ENCODE results near the gene MAP2K2.

The MAP2K2 gene

GRCh38 chr19:4089400-4089908, 34.5 kb downstream of the MAP2K2 start:
- Histone ChIP-seq H3K9me3 (ENCODE audit: insufficient read depth, low read depth, low read length) (no peaks in the 10 kb centered on the region), H3K9me2 (replicated peaks; ENCODE audit: low read depth, low read length) (no peaks in the 10 kb centered on the region), H3K79me2 (ENCODE audit: insufficient read depth, low read length) (peaks cover 9% of the 10 kb centered on the region; the same call in 1 of the 2 replicates), H3K9ac (ENCODE audit: low read depth, low read length, poor library complexity, severe bottlenecking) (peak overlapping the region; percentile 73), H3F3A (ENCODE audit: low read depth) (peaks cover 4% of the 10 kb centered on the region; the same call in 1 of the 2 replicates), H4K20me1 (ENCODE audit: insufficient read depth, low read length, poor library complexity, severe bottlenecking) (no peaks in the 10 kb centered on the region), H3K4me3 (ENCODE audit: low read length, poor library complexity, severe bottlenecking) (peak overlapping the region; percentile 74), H3K36me3 (ENCODE audit: insufficient read depth, low read length) (no peaks in the 10 kb centered on the region), H3K27me3 (ENCODE audit: insufficient read depth, low read length, poor library complexity, severe bottlenecking) (no peaks in the 10 kb centered on the region), H3K4me2 (ENCODE audit: low read depth, low read length, poor library complexity, severe bottlenecking) (peak overlapping the region; percentile 79), H3K4me1 (ENCODE audit: insufficient read depth, low read length, poor library complexity, severe bottlenecking) (peaks cover 18% of the 10 kb centered on the region), H2AFZ (ENCODE audit: low read length) (0 out of 2 replicates have a peak overlapping the region, but pooled peaks have one; percentile 34)
- TF ChIP-seq CTCF (conservative IDR thresholded peaks at IDR 0.05; ENCODE audit: low read length) (no peak), EZH2phosphoT487 (IDR thresholded peaks at IDR 0.05; ENCODE audit: borderline replicate concordance) (no peak)

- H2AFZ ChIP-seq (ENCODE audit: low read length) = 0 out of 2 replicates have a peak overlapping the region, but pooled peaks have one; percentile 34
- H3K9ac ChIP-seq (ENCODE audit: low read depth, low read length, poor library complexity, severe bottlenecking) = peak overlapping the region; percentile 73
- no peaks in the 10 kb centered on the region for H3K9me2 ChIP-seq (replicated peaks; ENCODE audit: low read depth, low read length)
Measured at GRCh38 chr19:4088975-4089374, 34.9 kb downstream of the MAP2K2 start.

GRCh38 chr19:4087787-4088679, 35.9 kb downstream of the MAP2K2 start:
- Histone ChIP-seq H3K9me2 (replicated peaks; ENCODE audit: low read depth, low read length) (no peaks in the 10 kb centered on the region), H3K4me3 (ENCODE audit: low read length, poor library complexity, severe bottlenecking) (peak overlapping the region; percentile 74), H3K4me2 (ENCODE audit: low read depth, low read length, poor library complexity, severe bottlenecking) (peak overlapping the region; percentile 79), H2AFZ (ENCODE audit: low read length) (no peak overlapping the region), H3K4me1 (ENCODE audit: insufficient read depth, low read length, poor library complexity, severe bottlenecking) (peaks cover 18% of the 10 kb centered on the region), H3K27me3 (ENCODE audit: insufficient read depth, low read length, poor library complexity, severe bottlenecking) (no peaks in the 10 kb centered on the region), H3K9me3 (ENCODE audit: insufficient read depth, low read depth, low read length) (no peaks in the 10 kb centered on the region), H3K79me2 (ENCODE audit: insufficient read depth, low read length) (peaks cover 9% of the 10 kb centered on the region; the same call in 1 of the 2 replicates), H3K36me3 (ENCODE audit: insufficient read depth, low read length) (no peaks in the 10 kb centered on the region), H3K9ac (ENCODE audit: low read depth, low read length, poor library complexity, severe bottlenecking) (peak overlapping the region; percentile 73), H3F3A (ENCODE audit: low read depth) (peaks cover 4% of the 10 kb centered on the region; the same call in 1 of the 2 replicates), H4K20me1 (ENCODE audit: insufficient read depth, low read length, poor library complexity, severe bottlenecking) (no peaks in the 10 kb centered on the region)
- TF ChIP-seq EZH2phosphoT487 (IDR thresholded peaks at IDR 0.05; ENCODE audit: borderline replicate concordance) = no peak
- no peak for TF ChIP-seq CTCF (conservative IDR thresholded peaks at IDR 0.05; ENCODE audit: low read length)

More at GRCh38 chr19:4088975-4089374, 34.9 kb downstream of the MAP2K2 start:
- no peaks in the 10 kb centered on the region for H3K36me3 ChIP-seq (ENCODE audit: insufficient read depth, low read length)
- peaks cover 18% of the 10 kb centered on the region for H3K4me1 ChIP-seq (ENCODE audit: insufficient read depth, low read length, poor library complexity, severe bottlenecking)
- TF ChIP-seq CTCF (conservative IDR thresholded peaks at IDR 0.05; ENCODE audit: low read length) (no peak), EZH2phosphoT487 (IDR thresholded peaks at IDR 0.05; ENCODE audit: borderline replicate concordance) (no peak)
- peaks cover 4% of the 10 kb centered on the region; the same call in 1 of the 2 replicates for H3F3A ChIP-seq (ENCODE audit: low read depth)
- peak overlapping the region; percentile 74 for H3K4me3 ChIP-seq (ENCODE audit: low read length, poor library complexity, severe bottlenecking)
- peaks cover 9% of the 10 kb centered on the region; the same call in 1 of the 2 replicates for H3K79me2 ChIP-seq (ENCODE audit: insufficient read depth, low read length)
- peak overlapping the region; percentile 79 for H3K4me2 ChIP-seq (ENCODE audit: low read depth, low read length, poor library complexity, severe bottlenecking)
- no peaks in the 10 kb centered on the region for H3K9me3 ChIP-seq (ENCODE audit: insufficient read depth, low read depth, low read length)
- H4K20me1 ChIP-seq (ENCODE audit: insufficient read depth, low read length, poor library complexity, severe bottlenecking) = no peaks in the 10 kb centered on the region
- H3K27me3 ChIP-seq (ENCODE audit: insufficient read depth, low read length, poor library complexity, severe bottlenecking) = no peaks in the 10 kb centered on the region

Measured in Loucy (cell line).